ENCODE measurements around the gene IKZF1. TPM values are rescaled to one million over a fixed set of nuclear protein-coding genes. Genes with fewer than 3 reads are reported as not detected.

The IKZF1 gene
- total and polyA plus RNA-seq, 9 of the 15 experiments (the other 6 are each of a cell fraction or from before 2014, with no cell fraction given) = 12.6 to 85.3 (median 44.7) TPM

DNA sequence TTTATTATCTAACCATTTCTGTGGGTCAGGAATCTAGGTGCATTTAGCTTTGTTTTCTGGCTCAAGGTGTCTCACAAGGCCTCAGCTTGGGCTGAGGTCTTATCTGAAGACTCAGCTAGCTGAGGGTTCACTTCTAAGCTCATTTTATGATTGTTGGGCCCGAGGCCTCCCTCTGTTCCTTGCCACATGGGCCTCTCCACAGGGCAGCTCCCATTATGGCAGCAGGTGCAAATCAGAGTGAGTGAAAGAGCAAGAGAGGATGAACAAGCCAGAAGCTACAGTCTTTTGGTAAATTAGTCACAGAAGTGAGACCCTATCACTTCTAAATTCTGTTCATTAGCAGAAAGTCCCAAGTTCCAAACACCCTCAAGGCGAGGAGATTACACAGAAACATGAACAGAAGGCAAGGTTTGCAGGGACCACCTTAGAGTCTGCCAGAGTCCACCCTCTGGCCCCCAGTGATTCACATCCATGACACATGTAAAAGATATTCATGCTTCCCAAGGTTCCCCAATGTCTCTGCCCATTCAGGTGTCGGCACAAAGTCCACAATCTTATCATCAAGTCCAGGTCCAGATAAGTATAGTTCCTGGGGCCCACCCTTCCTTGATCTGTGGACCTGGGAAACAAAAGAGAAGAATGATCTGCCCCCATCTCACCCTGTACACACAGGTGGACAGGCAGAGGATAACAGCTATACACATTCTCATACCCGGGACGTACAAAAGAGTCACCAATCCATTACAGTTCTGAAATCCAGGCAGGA is 121.9 kb downstream of the IKZF1 start (continued):
- TF ChIP-seq, protein P1, sequence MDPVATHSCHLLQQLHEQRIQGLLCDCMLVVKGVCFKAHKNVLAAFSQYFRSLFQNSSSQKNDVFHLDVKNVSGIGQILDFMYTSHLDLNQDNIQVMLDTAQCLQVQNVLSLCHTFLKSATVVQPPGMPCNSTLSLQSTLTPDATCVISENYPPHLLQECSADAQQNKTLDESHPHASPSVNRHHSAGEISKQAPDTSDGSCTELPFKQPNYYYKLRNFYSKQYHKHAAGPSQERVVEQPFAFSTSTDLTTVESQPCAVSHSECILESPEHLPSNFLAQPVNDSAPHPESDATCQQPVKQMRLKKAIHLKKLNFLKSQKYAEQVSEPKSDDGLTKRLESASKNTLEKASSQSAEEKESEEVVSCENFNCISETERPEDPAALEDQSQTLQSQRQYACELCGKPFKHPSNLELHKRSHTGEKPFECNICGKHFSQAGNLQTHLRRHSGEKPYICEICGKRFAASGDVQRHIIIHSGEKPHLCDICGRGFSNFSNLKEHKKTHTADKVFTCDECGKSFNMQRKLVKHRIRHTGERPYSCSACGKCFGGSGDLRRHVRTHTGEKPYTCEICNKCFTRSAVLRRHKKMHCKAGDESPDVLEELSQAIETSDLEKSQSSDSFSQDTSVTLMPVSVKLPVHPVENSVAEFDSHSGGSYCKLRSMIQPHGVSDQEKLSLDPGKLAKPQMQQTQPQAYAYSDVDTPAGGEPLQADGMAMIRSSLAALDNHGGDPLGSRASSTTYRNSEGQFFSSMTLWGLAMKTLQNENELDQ (CRISPR knock-in tag; IDR thresholded peaks at IDR 0.05; ENCODE audit: borderline replicate concordance) = no peak
- TF ChIP-seq ZFP36 (IDR thresholded peaks at IDR 0.05; ENCODE audit: low read depth, low read length, partially characterized antibody) (no peak), RBM39 (optimal IDR thresholded peaks at IDR 0.05; ENCODE audit: low read depth, low read length) (no peak), MYC (IDR thresholded peaks at IDR 0.05; ENCODE audit: low read depth, low read length) (no peak), MYC (CRISPR knock-in tag; IDR thresholded peaks at IDR 0.05; ENCODE audit: borderline replicate concordance, low read depth) (no peak)

DNA sequence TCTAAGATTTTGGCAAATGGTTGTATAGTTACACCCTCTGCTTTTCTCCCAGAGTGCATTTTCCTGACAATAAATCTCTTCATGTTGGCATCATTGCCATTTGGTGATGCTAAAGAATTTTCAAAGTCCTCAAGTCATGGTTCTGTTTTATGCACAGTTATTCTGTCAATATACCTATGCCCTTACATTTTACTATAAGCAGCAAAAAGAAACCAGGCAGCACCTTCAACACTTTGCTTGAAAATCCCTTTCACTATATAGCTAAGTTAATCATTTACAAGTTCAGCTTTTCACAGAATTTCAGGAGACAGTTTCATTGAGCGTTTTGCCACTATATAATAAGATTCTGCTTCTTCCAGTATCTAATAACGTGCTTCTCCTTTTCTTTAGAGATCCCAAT is 123.0 kb downstream of the IKZF1 start:
- ATAC-seq (no peak), FAIRE-seq (no peak), DNase-seq (ENCODE audit: extremely low read depth in 1 of 4, low spot score in 3 of 4) (no peak)
- CTCF ChIA-PET (ENCODE audit: low intra/inter-chr PET ratio) = no interaction called here
- no TSS peak for BruUV-seq (replicated peaks)
- 0% methylated on average over 2 of the region's 2 CpGs for WGBS (ENCODE audit: insufficient coverage, low coverage, missing lambda C conversion rate)
- H3K9me1 ChIP-seq (ENCODE audit: control insufficient read depth, insufficient read depth, low read length) = no peaks in the 10 kb centered on the region
- H3K9me3 ChIP-seq (replicated peaks; ENCODE audit: control insufficient read depth, insufficient read depth, low read depth, low read length) = no peaks in the 10 kb centered on the region
- no peak overlapping the region for H2AFZ ChIP-seq (ENCODE audit: low read depth, low read length)
- no peak overlapping the region for H3K4me2 ChIP-seq (ENCODE audit: insufficient read depth, low read length)
- no peak overlapping the region for H3K9ac ChIP-seq (ENCODE audit: insufficient read depth in 1 of 2, low read depth in 2 of 2, low read length in 2 of 2)
- no peaks in the 10 kb centered on the region for H3K79me2 ChIP-seq (ENCODE audit: control insufficient read depth, insufficient read depth, low read length)
- H3K4me1 ChIP-seq (replicated peaks in 1 of 2; ENCODE audit: control insufficient read depth in 2 of 2, insufficient read depth in 2 of 2, low read length in 2 of 2) = no peaks in the 10 kb centered on the region
- in situ Hi-C loops (cut with MboI) (no loop called here), intact Hi-C loops (cut with micrococcal nuclease) (no loop called here)
- H3K4me3 ChIP-seq = no peak overlapping the region
- no peaks in the 10 kb centered on the region for H4K20me1 ChIP-seq (replicated peaks; ENCODE audit: control insufficient read depth, insufficient read depth, low read length)
- no peak overlapping the region for H3K27ac ChIP-seq (ENCODE audit: extremely low read depth, low read depth, low read length)
- peaks cover 0 to 5% of the 10 kb centered on the region in 2 experiments; a peak in 1 of 5 replicates for H3K27me3 ChIP-seq (ENCODE audit: control insufficient read depth in 2 of 2, insufficient read depth in 2 of 2, low read length in 2 of 2)
- POLR2A ChIA-PET = interaction anchor here (1.8 kb wide), 1 partner anchor 11 kb away, joined by 6 read pairs; no protein-coding TSS in a partner anchor
- no peaks in the 10 kb centered on the region for H3K36me3 ChIP-seq (ENCODE audit: control insufficient read depth, insufficient read depth, low read length)
- TF ChIP-seq POLR2AphosphoS2 (IDR thresholded peaks at IDR 0.05; ENCODE audit: low read length) = no peak
- TF ChIP-seq, protein P2, sequence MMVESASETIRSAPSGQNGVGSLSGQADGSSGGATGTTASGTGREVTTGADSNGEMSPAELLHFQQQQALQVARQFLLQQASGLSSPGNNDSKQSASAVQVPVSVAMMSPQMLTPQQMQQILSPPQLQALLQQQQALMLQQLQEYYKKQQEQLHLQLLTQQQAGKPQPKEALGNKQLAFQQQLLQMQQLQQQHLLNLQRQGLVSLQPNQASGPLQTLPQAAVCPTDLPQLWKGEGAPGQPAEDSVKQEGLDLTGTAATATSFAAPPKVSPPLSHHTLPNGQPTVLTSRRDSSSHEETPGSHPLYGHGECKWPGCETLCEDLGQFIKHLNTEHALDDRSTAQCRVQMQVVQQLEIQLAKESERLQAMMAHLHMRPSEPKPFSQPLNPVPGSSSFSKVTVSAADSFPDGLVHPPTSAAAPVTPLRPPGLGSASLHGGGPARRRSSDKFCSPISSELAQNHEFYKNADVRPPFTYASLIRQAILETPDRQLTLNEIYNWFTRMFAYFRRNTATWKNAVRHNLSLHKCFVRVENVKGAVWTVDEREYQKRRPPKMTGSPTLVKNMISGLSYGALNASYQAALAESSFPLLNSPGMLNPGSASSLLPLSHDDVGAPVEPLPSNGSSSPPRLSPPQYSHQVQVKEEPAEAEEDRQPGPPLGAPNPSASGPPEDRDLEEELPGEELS (CRISPR knock-in tag; IDR thresholded peaks at IDR 0.05; ENCODE audit: borderline replicate concordance) = no peak
- no peak for TF ChIP-seq BRD4 (IDR thresholded peaks at IDR 0.05)
